K562 (cell line): Measurements from ENCODE around the gene NPC1. TPM values are rescaled to one million over a fixed set of nuclear protein-coding genes. Genes with fewer than 3 reads are reported as not detected.

ENCODE experiments used
- ATAC-seq: fragments of 200-7000 bp; cut with Tn5 transposase; 3 replicates; pipeline ENCODE4 v1.9.1; 2020; ENCODE audit warnings: moderate library complexity
- BruUV-seq: library from RNA; stranded (reverse); fragments of 400-500 nt; replicated peaks from 2 replicates; lab custom pipeline; 2021; lab: Mats Ljungman, UMichigan
- CTCF ChIA-PET: fragments of 300-600 bp; formaldehyde crosslinking; extraction: SDS; loops from one replicate; lab custom pipeline; 2021; ENCODE audit warnings: low intra/inter-chr PET ratio; lab: Yijun Ruan, JAX
- POLR2A ChIA-PET: fragments of 300-600, 350-650 bp; sonication (Branson Sonifier 250); formaldehyde crosslinking; extraction: SDS; loops from one replicate; lab custom pipeline; 2021; ENCODE audit warnings: antibody characterized with exemption, inconsistent platforms; lab: Yijun Ruan, JAX
- DNase-seq, 4 experiments: peaks; one replicate each; pipeline versions ENCODE4 v3.0.0 to v3.0.0-alpha.2; 2011 to 2018; ENCODE audit warnings: low spot score in 3 of 4, mixed read lengths in 3 of 4; ENCODE audit errors: extremely low read depth in 1 of 4
- FAIRE-seq: peaks from 2 replicates; lab custom pipeline; 2011; peaks lifted over from hg19 to GRCh38; lab: Jason Lieb, UNC
- H2AFZ ChIP-seq: 2 replicates; pipeline ENCODE4 v1.6.0; 2011; ENCODE audit warnings: low read depth, low read length, control low read depth, inconsistent platforms
- H3K27ac ChIP-seq: fragments of 200-600 bp; 3 replicates; pipeline ENCODE4 v1.8.0; 2011; ENCODE audit warnings: low read depth, mild to moderate bottlenecking, control low read depth, inconsistent platforms, low read length, moderate library complexity, mixed read lengths; ENCODE audit errors: extremely low read depth
- H3K27me3 ChIP-seq, 2 experiments: fragments of 300-600 bp in 1 of 2; 2 replicates in 1 of 2; 3 replicates in 1 of 2; pipeline versions ENCODE4 v1.6.0 to v1.8.0; 2011; ENCODE audit warnings: inconsistent platforms in 2 of 2, low read length in 2 of 2, mild to moderate bottlenecking in 1 of 2, mixed read lengths in 1 of 2, moderate library complexity in 1 of 2; ENCODE audit not compliant: control insufficient read depth in 2 of 2, insufficient read depth in 2 of 2
- H3K36me3 ChIP-seq: fragments of 300-600 bp; 3 replicates; pipeline ENCODE4 v1.8.0; 2011; ENCODE audit warnings: mild to moderate bottlenecking, low read length, inconsistent platforms; ENCODE audit not compliant: control insufficient read depth, insufficient read depth
- H3K4me1 ChIP-seq, 2 experiments: fragments of 200-600 bp in 1 of 2; replicated peaks in 1 of 2; 2 replicates in 1 of 2; 3 replicates in 1 of 2; pipeline versions ENCODE4 v1.5.1 to v1.8.0; 2011; ENCODE audit warnings: inconsistent platforms in 2 of 2, low read length in 2 of 2, mild to moderate bottlenecking in 1 of 2, mixed read lengths in 1 of 2, moderate library complexity in 1 of 2; ENCODE audit not compliant: control insufficient read depth in 2 of 2, insufficient read depth in 2 of 2
- H3K4me2 ChIP-seq: 2 replicates; pipeline ENCODE4 v1.6.1; 2011; ENCODE audit warnings: low read length, control low read depth, inconsistent platforms, mixed read lengths; ENCODE audit not compliant: insufficient read depth
- H3K4me3 ChIP-seq: fragments of 200-600 bp; sonication (generic), shearing (Covaris generic); 2 replicates; pipeline ENCODE4 v1.5.1; 2016; ENCODE audit warnings: control low read depth, inconsistent platforms
- H3K79me2 ChIP-seq: fragments of 200-600 bp; 3 replicates; pipeline ENCODE4 v1.8.0; 2011; ENCODE audit warnings: low read length, inconsistent platforms; ENCODE audit not compliant: control insufficient read depth, insufficient read depth
- H3K9ac ChIP-seq, 2 experiments: 2 replicates each; pipeline versions ENCODE4 v1.6.0 to v1.6.1; 2011; ENCODE audit warnings: low read depth in 2 of 2, low read length in 2 of 2, control low read depth in 1 of 2, inconsistent platforms in 1 of 2, mild to moderate bottlenecking in 1 of 2, mixed read lengths in 1 of 2; ENCODE audit not compliant: insufficient read depth in 1 of 2
- H3K9me1 ChIP-seq: one replicate; pipeline ENCODE4 v1.6.0; 2011; ENCODE audit warnings: inconsistent platforms, mild to moderate bottlenecking, low read length, moderate library complexity; ENCODE audit not compliant: control insufficient read depth, insufficient read depth
- H3K9me3 ChIP-seq: replicated peaks from 2 replicates; pipeline ENCODE4 v1.5.1; 2011; ENCODE audit warnings: low read depth, low read length, inconsistent platforms; ENCODE audit not compliant: control insufficient read depth, insufficient read depth
- H4K20me1 ChIP-seq: replicated peaks from 2 replicates; pipeline ENCODE4 v1.6.1; 2011; ENCODE audit warnings: low read length, inconsistent platforms, mixed read lengths; ENCODE audit not compliant: control insufficient read depth, insufficient read depth
- CBX5 ChIP-seq: IDR thresholded peaks from 2 replicates; pipeline ENCODE4 v1.6.1; 2014; ENCODE audit warnings: low read depth, borderline replicate concordance
- CBX8 ChIP-seq: fragments of 200-600 bp; sonication (generic); IDR thresholded peaks from 2 replicates; pipeline ENCODE4 v1.6.1; 2012; ENCODE audit warnings: borderline replicate concordance, mixed run types, low read depth, mild to moderate bottlenecking, moderate library complexity, mixed read lengths, low read length, control low read depth, inconsistent platforms; ENCODE audit not compliant: poor library complexity, severe bottlenecking; ENCODE audit errors: extremely low read depth
- CXXC5 ChIP-seq: fragments of 250-450 bp; sonication (Bioruptor Pico); IDR thresholded peaks from 2 replicates; pipeline ENCODE4 v1.8.0; 2022; ENCODE audit warnings: inconsistent platforms, mild to moderate bottlenecking, moderate library complexity
- HNRNPUL1 ChIP-seq: fragments of 200-400 bp; formaldehyde crosslinking; IDR thresholded peaks from 2 replicates; pipeline ENCODE4 v1.6.1; 2017; ENCODE audit warnings: low read length
- KAT2B ChIP-seq: IDR thresholded peaks from one replicate; pipeline ENCODE4 v1.6.1; 2012; ENCODE audit warnings: low read depth, mild to moderate bottlenecking, control low read depth, inconsistent platforms, low read length, moderate library complexity
- NR2F6 ChIP-seq: fragments of 450-650 bp; formaldehyde crosslinking; IDR thresholded peaks from 2 replicates; pipeline ENCODE4 v1.4.0; 2020; ENCODE audit warnings: mild to moderate bottlenecking
- SETDB1 ChIP-seq: IDR thresholded peaks from one replicate; pipeline ENCODE4 v1.6.1; 2012; ENCODE audit warnings: low read length, control low read depth, inconsistent platforms
- ZFP1 ChIP-seq: fragments of 450-650 bp; formaldehyde crosslinking; IDR thresholded peaks from 2 replicates; pipeline ENCODE4 v1.4.0; 2020; ENCODE audit warnings: mild to moderate bottlenecking, mixed read lengths
- ZNF668 ChIP-seq: fragments of 250-450 bp; sonication (Bioruptor Pico); IDR thresholded peaks from 2 replicates; pipeline ENCODE4 v1.8.0; 2022; ENCODE audit warnings: mild to moderate bottlenecking, inconsistent platforms
- in situ Hi-C: fragments of 300-500 bp; cut with MboI; formaldehyde crosslinking; loops from 4 replicates; pipeline ENCODE4 v1.15.0; 2018; ENCODE audit warnings: inconsistent platforms, mixed read lengths
- intact Hi-C: fragments of 100-400 bp; cut with micrococcal nuclease; formaldehyde crosslinking; loops from 2 replicates; pipeline ENCODE4 v1.14.2; 2022
- polyA plus RNA-seq, 8 experiments: library from polyadenylated mRNA; depleted of rRNA in 4 of 8; stranded (reverse) in 5 of 8; unstranded in 3 of 8; fragments of >200 nt; fragmentation: Nextera tagmentation in 2 of 8; fragmentation: Illumina TruSeq in 1 of 8; extraction: Ambion mirVana in 2 of 8; extraction: Trizol in 1 of 8; gene quantifications; 2 replicates each; pipeline versions ENCODE4 v1.2.1 to v1.2.3, GENCODE V29; 2011 to 2014; ENCODE audit warnings: inconsistent platforms in 1 of 8, missing spikeins in 1 of 8
- total RNA-seq, 7 experiments: library from RNA; depleted of rRNA in 6 of 7; stranded (reverse); fragments of >200 nt in 6 of 7; fragmentation: Illumina TruSeq in 2 of 7; extraction: Trizol in 2 of 7; gene quantifications; 2 replicates each; pipeline versions ENCODE4 v1.2.1 to v1.2.3, GENCODE V29; 2011 to 2021; ENCODE audit warnings: low replicate concordance in 1 of 7

The NPC1 gene
- total and polyA plus RNA-seq, 9 of the 15 experiments (the other 6 are each of a cell fraction or from before 2014, with no cell fraction given): 17.1 to 45.9 (median 27.6) TPM

DNA sequence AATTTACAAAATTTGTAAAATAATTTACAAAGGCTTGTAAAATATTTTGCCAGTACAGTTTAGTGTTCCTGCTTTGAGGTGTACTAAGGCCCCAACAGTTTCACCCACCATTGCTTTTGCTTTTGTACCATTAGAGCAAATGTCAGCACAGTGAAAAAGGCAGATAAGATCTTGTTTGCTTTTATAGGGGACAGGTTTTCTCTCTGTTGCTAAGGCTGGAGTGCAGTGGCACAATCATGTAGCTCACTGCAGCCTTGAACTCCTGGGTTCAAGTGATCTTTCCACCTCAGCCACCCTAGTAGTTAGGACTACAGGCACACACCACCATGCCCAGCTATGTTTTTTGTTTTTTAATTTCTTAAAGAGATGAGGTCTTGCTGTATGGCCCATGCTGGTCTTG is 19.6 kb upstream of the NPC1 start:
- DNase-seq: no peak
- ChIA-PET CTCF (no interaction called here), POLR2A (no interaction called here)
- no peak for FAIRE-seq
- H3K27me3 ChIP-seq: peaks cover 17 to 30% of the 10 kb centered on the region in 2 experiments
- H3K79me2 ChIP-seq: no peaks in the 10 kb centered on the region
- TF ChIP-seq KAT2B (no peak), CBX5 (no peak), CBX8 (no peak), NR2F6 (CRISPR knock-in tag) (no peak), SETDB1 (no peak), CXXC5 (CRISPR knock-in tag) (no peak), ZFP1 (CRISPR knock-in tag) (no peak), HNRNPUL1 (no peak), ZNF668 (CRISPR knock-in tag) (no peak)
- ATAC-seq: no peak
- BruUV-seq: no TSS peak
- H3K4me2 ChIP-seq: no peak overlapping the region
- H3K4me1 ChIP-seq: no peaks in the 10 kb centered on the region
- peaks cover 2% of the 10 kb centered on the region; the same call in 1 of the 2 replicates for H4K20me1 ChIP-seq
- in situ Hi-C loops: no loop called here
- no peak overlapping the region for H3K27ac ChIP-seq
- intact Hi-C loops: no loop called here
- no peaks in the 10 kb centered on the region for H3K36me3 ChIP-seq
- no peaks in the 10 kb centered on the region for H3K9me3 ChIP-seq
- H3K9ac ChIP-seq: no peak overlapping the region
- no peaks in the 10 kb centered on the region for H3K9me1 ChIP-seq
- no peak overlapping the region for H2AFZ ChIP-seq
- no peak overlapping the region for H3K4me3 ChIP-seq
